AG10803 (cell line): ENCODE measurements around the gene MATN3.

Experiments
- DNase-seq: peaks from one replicate; pipeline ENCODE4 v3.0.0; 2010; ENCODE audit warnings: low read depth
- H3K4me3 ChIP-seq: 2 replicates; pipeline ENCODE4 v1.5.1; 2011; ENCODE audit warnings: mild to moderate bottlenecking, low read length, control low read depth
- TF ChIP-seq, protein P1 (sequence below): conservative IDR thresholded peaks from 2 replicates; pipeline ENCODE4 v1.5.1; 2011; ENCODE audit warnings: mild to moderate bottlenecking, low read length, control low read depth, inconsistent platforms

Gene MATN3

DNA sequence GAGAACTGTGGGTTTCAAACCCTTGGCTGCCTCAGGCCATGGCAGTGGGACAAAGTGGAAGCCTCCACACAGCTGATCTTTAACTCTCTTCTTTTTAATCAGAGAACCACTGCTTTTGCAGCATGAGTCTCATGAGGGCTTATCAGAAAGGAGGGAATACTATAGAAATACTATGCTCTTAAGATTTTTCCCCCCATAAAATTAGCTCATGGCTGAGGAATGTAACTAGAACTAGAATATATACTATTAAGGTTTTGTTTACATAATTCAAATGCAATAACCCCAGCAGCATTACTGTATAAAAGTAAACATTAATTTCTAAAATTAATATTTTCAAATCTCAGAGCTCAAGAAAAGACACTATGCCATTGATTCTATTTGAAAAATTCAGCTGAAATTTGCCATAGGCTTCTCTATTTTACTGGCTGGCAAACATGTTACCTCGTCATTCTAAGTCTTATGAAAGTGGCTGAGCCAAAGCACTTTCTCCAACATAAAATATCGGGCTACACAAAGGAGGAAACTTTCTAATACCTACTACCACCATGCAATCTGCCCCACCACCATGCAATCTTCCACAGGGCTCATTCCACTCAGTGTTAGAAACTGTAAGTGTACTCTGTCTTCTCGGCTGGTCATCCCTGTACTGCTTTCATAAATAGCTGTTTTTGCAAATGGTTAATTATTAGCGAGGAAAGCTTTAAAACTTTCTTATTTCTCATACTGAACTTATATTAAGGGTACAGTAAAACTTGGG, 65.1 kb downstream of the MATN3 start:
- no peak overlapping the region for H3K4me3 ChIP-seq
- TF ChIP-seq, protein P1, sequence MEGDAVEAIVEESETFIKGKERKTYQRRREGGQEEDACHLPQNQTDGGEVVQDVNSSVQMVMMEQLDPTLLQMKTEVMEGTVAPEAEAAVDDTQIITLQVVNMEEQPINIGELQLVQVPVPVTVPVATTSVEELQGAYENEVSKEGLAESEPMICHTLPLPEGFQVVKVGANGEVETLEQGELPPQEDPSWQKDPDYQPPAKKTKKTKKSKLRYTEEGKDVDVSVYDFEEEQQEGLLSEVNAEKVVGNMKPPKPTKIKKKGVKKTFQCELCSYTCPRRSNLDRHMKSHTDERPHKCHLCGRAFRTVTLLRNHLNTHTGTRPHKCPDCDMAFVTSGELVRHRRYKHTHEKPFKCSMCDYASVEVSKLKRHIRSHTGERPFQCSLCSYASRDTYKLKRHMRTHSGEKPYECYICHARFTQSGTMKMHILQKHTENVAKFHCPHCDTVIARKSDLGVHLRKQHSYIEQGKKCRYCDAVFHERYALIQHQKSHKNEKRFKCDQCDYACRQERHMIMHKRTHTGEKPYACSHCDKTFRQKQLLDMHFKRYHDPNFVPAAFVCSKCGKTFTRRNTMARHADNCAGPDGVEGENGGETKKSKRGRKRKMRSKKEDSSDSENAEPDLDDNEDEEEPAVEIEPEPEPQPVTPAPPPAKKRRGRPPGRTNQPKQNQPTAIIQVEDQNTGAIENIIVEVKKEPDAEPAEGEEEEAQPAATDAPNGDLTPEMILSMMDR: no peak
- DNase-seq: no peak

DNA sequence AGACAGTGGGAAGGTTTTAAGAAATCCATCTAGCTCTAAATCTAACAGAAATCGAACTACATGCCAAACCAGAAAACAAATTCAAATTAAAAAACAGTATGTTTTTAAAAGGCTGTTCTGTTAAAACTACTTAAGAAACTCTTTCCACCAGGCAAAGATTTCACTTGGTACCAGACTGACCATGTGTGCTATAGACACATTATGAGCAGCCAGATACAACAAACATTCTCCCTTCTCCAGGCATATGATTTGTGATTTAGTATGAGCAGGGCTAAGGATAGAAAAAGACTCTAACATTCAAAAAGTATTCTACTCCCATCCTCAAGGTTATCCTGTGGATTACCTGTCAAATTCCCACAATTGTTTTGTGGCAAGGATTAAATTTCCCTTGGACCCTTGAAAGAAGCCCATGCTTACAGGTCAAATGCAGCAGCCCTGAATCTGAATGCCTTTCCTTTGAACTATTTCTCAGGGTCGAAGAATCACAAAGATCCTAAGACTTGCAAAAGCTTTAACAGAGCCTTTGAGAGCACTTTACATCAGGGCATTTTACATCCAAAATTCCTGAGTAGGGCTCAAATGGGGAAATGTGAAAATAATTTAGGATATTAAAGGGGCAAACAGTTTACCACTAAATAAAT, 68.1 kb downstream of the MATN3 start:
- no peak overlapping the region for H3K4me3 ChIP-seq
- DNase-seq: no peak
- TF ChIP-seq, protein P1: no peak

DNA sequence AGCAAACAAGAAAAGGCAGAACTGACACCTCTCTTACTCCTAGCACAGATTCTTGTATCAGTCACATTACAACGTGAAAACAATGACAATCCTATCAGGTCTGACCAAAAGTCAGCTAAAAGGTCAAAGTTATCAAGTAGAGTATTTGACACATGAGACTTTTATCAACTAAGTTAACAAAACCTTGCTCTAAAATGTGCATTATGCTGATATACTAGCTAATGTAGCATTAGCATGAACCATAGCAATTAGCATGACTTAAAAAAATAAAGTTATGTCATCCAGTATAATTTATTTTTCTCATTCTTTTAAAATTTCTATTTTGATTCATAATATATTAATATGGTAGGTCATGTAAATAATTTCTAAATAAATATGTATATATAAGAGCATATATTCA, 69.3 kb downstream of the MATN3 start:
- TF ChIP-seq, protein P1: no peak

DNA sequence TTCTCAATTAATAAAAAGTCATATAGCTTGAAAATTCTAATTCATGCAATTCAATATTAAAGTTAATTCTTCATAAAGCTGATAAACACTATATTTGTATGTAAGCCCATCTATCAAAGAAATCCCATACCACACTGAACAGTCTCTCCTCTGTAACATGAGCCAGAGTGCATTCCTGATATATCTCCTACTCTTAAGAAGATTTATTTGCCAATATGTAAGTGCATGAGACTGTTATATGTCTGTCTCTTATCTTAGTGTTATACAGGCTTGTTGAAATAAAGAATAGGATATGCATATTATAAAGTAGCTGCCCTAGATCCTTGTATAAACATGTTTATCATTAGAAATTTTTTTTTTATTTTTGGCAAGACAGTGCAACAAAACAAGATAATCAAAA, 70.3 kb downstream of the MATN3 start:
- no peak for DNase-seq
- H3K4me3 ChIP-seq: no peak overlapping the region
- TF ChIP-seq, protein P1: no peak

More for the DNA sequence above, 69.3 kb downstream of the MATN3 start:
- H3K4me3 ChIP-seq: no peak overlapping the region
- no peak for DNase-seq
